CD4-positive, alpha-beta T cell treated with Interleukin-12 subunit alpha and Interleukin-12 subunit beta, for 1 hour (primary cell): Measurements from ENCODE around the gene OR4K17.
"Not testable (repeated sequence)": the region's sequence is repeated elsewhere in the genome, so short reads cannot be mapped to it uniquely, and the experiment has no call there.

Experiments used
- DNase-seq: peaks from one replicate; pipeline ENCODE4 v3.0.0-alpha.2; 2020

The OR4K17 gene, protein sequence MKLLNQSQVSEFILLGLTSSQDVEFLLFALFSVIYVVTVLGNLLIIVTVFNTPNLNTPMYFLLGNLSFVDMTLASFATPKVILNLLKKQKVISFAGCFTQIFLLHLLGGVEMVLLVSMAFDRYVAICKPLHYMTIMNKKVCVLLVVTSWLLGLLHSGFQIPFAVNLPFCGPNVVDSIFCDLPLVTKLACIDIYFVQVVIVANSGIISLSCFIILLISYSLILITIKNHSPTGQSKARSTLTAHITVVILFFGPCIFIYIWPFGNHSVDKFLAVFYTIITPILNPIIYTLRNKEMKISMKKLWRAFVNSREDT

DNA sequence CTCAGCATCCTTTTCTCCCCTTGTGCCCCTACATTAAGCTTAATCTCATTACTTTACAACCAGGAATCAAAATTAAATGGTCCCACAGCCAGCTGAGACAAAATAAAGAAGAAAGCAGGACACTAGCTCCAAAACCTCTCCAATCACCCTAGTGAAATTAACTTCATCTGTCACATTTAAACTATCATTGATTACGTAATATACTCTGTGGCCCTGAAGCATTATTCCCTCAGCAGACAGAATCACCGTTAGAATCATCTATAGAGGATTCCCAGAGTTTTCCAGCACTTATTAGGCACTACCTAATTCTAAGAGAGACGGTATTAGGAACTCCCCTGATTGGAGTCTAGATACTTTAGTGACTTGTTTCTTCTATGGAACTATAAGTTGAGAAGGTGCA, at the start of gene OR4K17:
Gene OR4K17, plus strand, starts transcription at position 302 of the 400 bp plus-strand sequence. CDS start 6,761 bp downstream, outside the sequence.
- DNase-seq: no peak

GRCh38 chr14:20092050-20092449, 18.5 kb upstream of the OR4K17 start:
- no peak for DNase-seq

GRCh38 chr14:20093442-20093841, 17.1 kb upstream of the OR4K17 start:
- no peak for DNase-seq

DNA sequence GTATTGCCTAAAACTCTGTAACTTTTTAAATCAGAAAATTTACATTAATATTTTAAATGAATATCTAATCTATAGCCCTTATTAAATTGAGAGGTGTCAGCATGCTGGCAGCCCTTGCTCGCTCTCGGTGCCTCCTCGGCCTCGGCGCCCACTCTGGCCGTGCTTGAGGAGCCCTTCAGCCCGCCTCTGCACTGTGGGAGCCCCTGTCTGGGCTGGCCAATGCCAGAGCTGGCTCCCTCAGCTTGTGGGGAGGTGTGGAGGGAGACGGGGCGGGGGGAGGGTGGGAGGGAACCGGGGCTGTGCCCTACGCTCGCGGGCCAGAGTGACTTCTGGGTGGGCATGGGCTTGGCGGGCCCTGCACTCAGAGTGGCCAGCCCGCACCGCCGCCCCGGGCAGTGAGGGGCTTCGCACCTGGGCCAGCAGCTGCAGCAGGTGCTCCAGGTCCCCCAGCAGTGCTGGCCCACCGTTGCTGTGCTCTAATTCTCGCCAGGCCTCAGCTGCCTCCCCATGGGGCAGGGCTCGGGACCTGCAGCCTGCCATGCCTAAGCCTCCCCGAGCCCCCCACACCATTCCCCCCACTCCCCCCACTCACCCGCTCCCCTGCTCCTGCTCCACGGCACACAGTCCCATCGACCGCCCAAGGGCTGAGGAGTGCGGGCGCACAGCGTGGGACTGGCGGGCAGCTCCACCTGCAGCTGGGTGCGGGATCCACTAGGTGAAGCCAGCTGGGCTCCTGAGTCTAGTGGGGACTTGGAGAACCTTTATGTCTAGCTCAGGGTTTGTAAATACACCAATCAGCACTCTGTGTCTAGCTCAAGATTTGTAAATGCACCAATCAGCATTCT, 11.4 kb upstream of the OR4K17 start:
- DNase-seq: not testable (repeated sequence)

GRCh38 chr14:20112321-20112720, 1.8 kb downstream of the OR4K17 start:
- DNase-seq: no peak

- DNase-seq: no peak
Observed at GRCh38 chr14:20116748-20117147, 6.2 kb downstream of the OR4K17 start.

- no peak for DNase-seq
Observed at GRCh38 chr14:20118795-20119194, 8.3 kb downstream of the OR4K17 start.

DNA sequence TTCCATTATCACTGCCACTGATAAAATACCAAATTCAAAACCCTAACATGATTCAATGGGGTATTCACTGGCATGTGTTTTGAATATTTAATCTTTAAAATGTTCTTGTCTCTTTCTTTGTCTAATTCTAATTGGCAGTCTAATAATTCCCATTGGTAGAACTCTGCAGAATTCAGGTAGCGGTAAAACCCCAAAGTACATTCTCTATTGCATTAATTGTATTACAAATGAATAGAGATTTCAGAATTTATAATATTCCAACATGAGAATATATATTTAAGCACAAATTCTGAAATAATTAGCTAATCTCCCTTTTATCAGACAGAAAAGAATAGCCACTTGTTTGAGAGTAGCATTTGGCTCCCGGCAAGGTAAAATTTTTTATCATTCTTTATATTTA, 28.0 kb downstream of the OR4K17 start, which contains the start of gene OR4N5:
Gene OR4N5, plus strand, starts transcription at position 301 of the 400 bp plus-strand sequence. CDS start 4,916 bp downstream, outside the sequence.
- DNase-seq: no peak

DNA sequence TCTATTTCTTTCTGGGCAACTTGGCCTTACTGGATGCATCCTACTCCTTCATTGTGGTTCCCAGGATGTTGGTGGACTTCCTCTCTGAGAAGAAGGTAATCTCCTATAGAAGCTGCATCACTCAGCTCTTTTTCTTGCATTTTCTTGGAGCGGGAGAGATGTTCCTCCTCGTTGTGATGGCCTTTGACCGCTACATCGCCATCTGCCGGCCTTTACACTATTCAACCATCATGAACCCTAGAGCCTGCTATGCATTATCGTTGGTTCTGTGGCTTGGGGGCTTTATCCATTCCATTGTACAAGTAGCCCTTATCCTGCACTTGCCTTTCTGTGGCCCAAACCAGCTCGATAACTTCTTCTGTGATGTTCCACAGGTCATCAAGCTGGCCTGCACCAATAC, 33.4 kb downstream of the OR4K17 start:
- DNase-seq: no peak

DNA sequence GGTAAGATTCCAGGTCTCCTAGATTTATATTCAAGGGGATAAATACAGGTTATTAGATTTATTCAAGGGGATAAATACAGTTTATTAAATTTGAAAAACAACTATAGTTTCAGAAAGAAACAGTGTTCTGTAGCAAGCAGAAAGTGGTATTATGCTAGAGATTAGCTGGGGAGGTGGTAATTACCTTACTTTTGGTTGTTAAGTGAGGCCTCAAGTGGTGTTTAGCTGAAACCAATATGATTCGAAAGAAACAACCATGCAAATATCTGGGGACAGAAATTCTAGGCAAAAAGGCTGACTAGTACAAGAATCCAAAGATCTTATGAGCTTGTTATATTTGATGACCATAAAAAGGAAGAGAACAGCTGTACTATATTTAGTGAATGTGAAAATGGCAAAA, 34.3 kb downstream of the OR4K17 start:
- no peak for DNase-seq

DNA sequence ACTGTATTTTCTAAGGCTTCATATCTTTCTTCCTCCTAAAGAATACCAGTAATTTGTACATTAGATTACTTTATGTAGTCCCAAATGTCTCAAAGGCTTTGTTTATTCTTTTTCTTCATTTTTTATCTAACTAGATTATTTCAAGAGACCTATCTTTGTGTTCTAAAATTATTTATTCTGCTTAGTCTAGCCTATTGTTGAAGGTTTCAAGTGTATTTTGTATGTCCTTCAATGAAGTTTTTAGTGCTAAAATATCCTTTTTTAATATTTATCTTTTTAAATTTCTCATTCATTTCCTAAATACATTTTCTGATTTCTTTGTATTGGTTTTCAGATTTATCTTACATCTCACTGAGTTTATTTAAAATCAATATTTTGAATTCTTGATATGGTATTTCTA, 53.9 kb downstream of the OR4K17 start:
- no peak for DNase-seq

DNA sequence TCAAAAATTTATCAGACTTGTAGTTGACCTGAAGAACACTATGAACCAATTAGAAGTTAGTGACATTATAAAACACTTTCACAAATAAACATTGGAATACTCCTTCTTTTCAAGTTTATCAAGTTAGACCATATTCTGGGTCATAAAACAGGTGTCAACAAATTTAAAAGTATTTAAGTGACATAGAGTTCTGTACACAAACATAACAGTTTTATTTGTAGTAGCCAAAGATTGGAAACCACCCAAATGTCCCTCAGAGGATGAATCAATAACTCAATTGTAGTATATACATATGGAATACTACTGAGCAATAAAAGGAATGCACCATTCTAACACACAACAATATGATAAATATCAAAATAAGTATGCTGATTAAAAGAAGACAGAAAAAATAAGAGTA, 56.6 kb downstream of the OR4K17 start:
- no peak for DNase-seq

DNA sequence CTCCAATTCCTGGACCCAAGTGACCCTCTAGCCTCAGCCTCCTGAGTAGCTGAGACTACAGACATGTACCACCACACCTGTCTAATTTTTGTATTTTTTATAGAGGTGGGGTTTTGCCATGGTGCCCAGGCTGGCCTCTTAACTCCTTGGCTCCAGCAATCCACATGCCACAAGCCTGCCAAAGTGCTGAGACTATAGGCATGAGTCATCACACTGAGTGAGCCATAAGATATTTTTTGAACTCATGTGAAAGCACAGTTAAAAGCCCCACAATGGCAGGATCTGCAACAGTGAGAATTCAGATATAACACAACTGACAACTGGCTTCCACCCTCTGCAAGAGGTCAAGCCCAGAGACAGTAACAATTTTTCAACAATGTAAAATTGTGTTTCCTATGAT, 59.3 kb downstream of the OR4K17 start:
- not testable (repeated sequence) for DNase-seq
